ENCODE data around the gene CNTN1.
A peak's percentile ranks its signal among the peaks of the same experiment; 100 is the strongest.

Gene CNTN1

GRCh38 chr12:40691913-40692764 lies at the start of gene CNTN1:
TSS of gene CNTN1 (plus strand) at chr12:40692439.
- DNase-seq (ENCODE audit: low spot score), result peak; percentile 83

- no peak for DNase-seq (ENCODE audit: low spot score)
Measured at GRCh38 chr12:40643506-40643905, 48.7 kb upstream of the CNTN1 start.

DNA sequence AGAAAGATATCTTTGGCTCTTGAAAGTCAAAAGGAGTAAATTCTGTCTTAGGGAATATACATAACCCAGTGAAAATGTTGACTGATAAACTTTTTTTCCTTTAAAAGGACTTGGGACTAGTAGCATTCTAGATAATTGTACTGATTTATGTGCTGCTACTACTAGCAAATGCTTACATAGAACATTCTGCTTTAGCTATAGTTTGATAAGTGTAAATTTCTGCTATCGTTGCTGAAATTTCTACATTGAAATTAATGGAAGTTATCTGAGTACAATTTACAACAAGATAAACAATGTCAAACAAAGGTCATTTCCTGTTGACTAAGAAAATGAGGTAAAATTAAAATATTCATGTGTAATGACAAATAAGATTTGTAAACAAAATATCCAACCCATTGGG lies 48.3 kb upstream of the CNTN1 start:
- DNase-seq (ENCODE audit: low spot score), result no peak

GRCh38 chr12:40644708-40645107 lies 47.5 kb upstream of the CNTN1 start:
- DNase-seq (ENCODE audit: low spot score), result no peak

DNA sequence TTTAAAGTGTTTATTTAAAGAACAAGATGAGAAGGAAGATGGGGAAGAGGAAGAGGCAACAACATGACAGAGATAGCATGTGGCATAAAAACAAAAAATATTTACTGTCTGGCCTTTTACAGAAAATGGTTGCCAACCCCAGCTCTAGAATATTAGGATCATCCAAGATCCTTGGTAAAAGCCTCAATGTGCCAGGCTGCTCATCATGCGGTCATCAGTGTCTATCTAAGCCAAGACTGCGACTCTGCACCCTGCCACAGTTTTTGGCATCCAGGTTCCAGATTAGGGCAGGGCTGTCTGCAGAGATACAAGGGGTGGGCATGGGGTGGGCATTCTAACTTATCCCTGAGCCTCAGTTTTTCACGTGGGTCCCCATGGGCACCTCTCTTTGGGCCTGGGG lies 46.9 kb upstream of the CNTN1 start:
- no peak for DNase-seq (ENCODE audit: low spot score)

GRCh38 chr12:40646456-40646855 lies 45.8 kb upstream of the CNTN1 start:
- DNase-seq (ENCODE audit: low spot score), result no peak

- no peak for DNase-seq (ENCODE audit: low spot score)
Measured at GRCh38 chr12:40646911-40647310, 45.3 kb upstream of the CNTN1 start.

DNA sequence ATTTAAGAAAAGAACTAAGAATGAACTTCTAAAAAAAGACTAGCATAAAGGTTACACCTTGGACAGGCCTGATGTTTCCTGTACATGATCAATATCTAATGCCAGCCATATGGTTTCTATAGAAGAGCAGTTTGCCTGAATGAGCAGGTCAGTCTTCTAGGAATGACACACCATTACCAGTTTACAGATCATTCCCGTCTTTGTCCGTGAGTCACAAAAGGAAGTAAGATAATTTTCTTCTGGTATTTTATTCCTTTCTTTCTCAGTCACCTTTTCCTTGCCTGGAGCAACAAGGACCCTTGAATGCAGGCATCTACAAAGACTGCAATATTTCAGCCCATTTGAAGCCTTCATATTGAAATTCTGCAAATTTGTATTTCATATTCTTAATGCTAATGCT lies 44.6 kb upstream of the CNTN1 start:
- DNase-seq (ENCODE audit: low spot score), result no peak

DNA sequence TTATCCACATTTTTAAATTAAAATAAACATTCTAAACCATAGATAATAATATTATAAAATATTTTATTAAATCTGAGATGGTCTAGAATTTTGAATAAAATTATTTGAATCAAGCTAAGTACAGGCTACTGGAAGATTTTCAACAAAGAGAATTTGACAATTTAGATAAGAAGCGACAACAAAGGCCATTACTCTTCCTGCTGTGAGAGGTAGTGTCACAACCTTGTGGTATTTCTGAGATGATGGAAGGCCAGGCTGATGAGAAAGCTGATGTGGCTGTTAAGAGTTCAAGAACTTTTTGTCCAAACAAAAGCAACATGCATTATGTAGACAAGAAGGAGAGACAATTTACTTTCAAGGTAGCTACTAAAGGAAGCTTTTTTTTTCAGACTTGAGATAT lies 43.7 kb upstream of the CNTN1 start:
- DNase-seq (ENCODE audit: low spot score), result no peak

DNA sequence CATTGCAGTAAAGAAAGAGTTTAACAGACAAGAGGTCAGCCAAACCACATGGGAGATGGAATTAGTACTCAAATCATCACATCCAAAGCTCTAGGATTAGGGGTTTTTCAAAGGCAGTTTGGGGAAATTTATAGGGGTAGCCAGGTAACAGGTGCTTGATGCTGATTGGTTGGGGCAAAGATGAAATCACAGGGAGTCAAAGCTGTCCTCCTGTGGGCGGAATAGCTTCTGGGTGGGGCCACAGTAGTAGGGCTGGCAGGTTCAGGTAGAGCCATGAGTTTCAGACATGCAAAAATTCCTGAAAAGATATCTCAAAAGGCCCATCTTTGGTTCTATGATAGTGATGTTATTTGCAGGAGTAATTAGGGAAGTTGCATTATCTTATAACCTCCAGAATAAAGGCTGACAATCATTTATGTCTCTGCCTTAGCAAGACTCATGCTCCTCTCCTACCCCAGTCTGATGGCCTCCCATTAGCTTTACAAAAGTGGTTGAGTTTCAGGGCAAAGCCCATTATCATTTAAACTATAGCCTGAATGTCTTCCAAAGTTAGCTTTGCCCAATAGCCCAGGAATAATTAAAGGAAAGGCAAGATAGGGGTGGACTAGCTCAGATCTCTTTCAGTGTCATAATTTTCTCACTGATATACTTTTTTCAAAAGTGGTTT lies 42.1 kb upstream of the CNTN1 start:
- DNase-seq (ENCODE audit: low spot score), result no peak

DNA sequence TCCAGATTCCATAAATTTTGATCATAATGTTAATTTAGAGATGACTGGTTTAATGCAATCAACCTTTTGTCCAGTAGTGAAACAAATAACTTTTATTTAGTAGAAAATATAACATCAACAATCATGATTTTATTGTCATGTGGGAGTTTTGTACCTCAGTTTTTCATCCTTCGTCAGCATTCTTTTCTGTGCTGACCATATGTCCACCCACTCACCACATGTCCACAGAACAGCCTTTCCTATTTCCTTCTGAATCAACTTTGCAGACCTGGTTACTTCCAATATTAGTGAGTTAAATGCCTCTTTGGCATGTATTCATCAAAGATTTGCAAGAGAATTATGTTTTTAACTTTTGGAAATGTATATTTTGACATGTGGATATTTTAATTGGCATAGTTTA lies 36.8 kb upstream of the CNTN1 start:
- DNase-seq (ENCODE audit: low spot score), result no peak

DNA sequence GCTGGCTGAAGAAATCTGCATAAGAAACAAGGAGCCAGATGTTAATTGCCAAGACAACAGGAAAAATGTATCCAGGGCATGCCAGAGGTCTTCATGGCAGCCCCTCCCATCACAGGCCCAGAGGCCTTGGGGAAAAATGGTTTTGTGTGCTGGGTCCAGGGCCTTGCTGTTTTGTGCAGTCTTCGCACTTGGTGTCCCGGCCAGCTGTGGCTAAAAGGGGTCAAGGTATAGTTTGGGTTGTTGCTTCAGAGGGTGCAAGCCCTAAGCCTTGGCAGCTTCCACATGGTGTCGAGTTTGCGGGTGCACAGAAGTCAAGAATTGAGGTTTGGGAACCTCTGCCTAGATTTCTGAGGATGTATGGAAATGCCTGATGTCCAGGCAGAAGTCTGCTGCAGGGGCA lies 29.9 kb upstream of the CNTN1 start:
- no peak for DNase-seq (ENCODE audit: low spot score)

GRCh38 chr12:40663781-40664180 lies 28.5 kb upstream of the CNTN1 start:
- no peak for DNase-seq (ENCODE audit: low spot score)

- DNase-seq (ENCODE audit: low spot score), result no peak
Measured at GRCh38 chr12:40668099-40668529, 24.1 kb upstream of the CNTN1 start.

DNA sequence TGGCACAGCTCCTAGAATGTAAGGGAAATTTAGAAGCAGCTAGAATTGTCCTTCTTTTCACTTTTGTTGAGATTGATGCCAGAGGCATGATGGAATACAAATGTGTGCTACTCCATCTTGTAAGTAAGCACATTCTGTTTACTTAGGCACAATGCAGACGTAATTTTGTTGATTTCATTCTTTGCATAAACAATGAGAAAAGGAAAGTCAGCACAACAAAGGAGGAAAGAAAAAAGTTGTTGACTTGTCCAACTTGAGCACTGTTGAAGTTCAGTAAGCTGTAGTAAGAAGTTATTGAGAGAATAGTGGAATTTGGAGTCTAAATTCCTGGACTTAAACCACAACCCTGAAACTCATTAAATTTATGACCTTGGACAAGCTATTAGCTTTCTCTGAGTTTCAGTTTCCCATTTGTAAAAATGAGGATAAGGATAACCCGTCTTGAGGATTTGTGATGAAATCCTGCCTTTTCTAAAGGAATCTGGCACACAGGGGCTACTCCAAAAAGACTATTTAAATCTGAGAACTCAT lies 19.4 kb upstream of the CNTN1 start:
- no peak for DNase-seq (ENCODE audit: low spot score)

- no peak for DNase-seq (ENCODE audit: low spot score)
Measured at GRCh38 chr12:40681148-40681547, 11.1 kb upstream of the CNTN1 start.

DNA sequence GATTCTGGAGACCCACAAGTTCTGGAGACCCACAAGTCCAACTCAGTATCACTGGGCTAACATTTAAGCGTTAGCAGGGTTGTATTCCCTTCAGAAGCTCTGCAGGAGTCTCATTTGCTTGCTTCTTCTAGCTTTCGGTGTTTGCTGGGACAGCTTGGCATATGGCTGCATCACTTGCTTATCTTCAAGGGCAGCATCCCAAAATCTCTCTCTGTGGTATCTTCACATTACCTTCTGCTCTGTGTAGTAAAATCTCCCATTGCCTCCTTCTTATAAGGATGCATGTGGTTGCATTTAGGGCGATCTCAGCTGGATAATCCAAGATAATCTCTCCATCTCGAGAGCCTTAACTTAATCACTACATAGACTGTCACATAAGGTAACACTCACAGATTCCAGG lies 7.3 kb upstream of the CNTN1 start:
- no peak for DNase-seq (ENCODE audit: low spot score)

DNA sequence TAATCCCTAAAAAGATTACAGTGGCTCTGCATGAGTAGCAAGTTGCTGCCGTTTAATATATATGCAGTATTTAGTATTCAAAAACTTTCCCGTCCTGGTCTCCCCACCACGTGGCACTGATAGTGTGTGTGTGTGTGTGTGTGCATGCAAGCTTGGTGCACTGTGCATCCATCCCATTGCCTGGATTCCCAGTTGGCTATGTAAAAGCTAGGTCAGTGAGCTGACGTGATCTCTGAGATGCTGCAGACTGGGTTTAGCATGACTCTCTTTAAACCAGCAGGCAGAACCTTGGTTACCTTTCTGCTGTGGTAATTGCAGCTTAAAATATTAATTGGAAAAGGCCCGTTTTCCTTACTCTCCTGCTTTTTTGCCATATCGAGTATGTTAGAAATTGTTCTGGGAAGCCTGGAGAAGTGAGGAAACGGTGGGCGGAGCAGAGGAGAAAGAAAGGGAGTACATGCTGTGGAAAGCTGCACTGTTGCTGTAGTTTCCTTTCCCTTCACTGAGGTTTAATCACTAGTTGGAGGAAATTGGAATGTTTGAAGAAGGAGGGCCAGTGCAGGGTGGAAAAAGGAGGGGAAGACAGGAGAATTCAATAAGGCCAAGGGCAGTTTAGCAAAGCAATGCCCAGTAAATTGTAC lies 4.0 kb upstream of the CNTN1 start:
- DNase-seq (ENCODE audit: low spot score), result no peak

GRCh38 chr12:40689576-40689975 lies 2.7 kb upstream of the CNTN1 start:
- DNase-seq (ENCODE audit: low spot score), result no peak

DNA sequence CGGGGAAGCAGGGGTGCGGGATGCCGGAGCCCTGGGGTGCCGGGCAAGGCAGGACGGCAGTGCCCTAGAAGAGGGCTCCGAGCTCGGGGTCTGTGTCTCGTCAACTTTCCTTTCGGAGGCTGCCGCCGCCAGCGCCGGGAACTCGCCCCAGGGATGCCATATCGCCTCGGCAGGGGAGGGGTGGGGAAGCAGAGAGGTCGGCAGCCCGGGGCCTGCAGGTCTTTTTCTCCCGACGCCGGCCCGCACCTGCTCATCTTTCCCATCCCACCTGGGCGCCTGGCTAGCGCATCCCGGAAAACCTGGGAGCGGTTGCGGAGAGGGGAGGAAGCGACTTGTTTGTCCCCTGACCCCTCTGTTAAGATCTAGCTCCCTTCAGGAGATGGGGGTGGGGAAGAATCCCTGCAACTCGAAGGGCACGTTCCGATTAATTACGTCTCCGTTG lies 547 bp downstream of the CNTN1 start:
- no peak for DNase-seq (ENCODE audit: low spot score)

DNA sequence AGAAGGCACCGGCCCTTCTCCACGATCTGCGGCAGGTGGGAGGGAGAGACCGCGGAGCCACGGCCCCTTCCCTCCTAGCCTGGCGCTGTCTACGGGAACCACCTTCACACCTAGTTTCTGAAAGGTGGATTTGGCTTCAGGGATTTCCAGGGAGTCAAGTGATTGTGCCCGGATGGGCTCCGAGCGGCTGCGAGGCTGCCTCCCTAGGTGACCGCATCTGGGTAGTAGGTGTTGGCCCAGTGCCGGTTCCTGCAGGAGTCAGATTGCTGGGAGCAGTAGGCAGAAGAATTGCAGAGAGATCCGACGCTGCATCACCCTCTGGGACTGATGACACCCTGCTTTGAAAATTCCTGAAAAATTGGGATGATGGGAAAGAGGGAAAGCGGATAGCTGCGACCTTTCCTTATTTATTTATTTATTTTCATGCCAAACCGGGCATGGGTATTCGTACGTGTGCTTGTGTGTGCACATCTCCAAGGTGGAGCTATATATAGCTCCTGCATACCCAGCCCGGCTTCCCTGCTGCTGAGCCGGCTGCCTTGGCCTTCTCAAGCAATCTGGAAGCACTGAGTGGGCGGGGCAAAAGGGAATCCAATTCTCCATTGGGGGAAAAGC lies 1.1 kb downstream of the CNTN1 start:
- peak; percentile 35 for DNase-seq (ENCODE audit: low spot score)

DNA sequence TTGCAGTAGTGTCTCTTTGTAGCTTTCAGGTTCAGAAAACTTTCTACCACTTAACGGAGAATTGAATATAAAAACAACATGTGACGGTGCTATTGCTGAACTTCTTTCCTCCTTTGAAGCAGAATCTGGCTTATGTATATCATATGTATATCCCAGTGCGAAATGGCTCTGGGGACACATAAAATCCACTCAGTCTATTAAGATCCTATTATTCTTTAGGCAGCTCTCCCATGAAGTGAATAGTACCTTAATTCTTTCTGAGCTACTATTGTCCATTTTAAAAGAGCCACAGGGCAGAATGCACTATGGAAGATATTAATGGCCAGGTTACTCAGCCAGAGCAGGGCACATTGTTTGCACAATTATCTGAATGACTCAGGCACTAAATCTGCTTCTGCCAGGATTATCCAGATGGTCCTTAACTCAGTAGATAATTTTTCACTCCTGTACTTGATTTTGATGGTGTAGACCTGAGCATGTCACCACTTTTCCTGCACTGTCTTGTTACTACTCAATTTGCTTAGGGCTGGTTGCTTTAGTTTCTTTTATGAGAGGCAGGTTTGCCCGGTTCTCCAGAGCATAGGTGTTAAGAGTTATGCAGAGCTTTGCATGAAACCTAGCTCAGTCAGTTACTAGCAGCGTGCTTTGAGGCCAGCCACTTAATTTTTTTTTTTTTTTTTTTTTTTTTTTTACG lies 5.5 kb downstream of the CNTN1 start:
- no peak for DNase-seq (ENCODE audit: low spot score)

Data from AG20443 (cell line).